Measurements from ENCODE around the gene DCC.

DCC gene

DNA sequence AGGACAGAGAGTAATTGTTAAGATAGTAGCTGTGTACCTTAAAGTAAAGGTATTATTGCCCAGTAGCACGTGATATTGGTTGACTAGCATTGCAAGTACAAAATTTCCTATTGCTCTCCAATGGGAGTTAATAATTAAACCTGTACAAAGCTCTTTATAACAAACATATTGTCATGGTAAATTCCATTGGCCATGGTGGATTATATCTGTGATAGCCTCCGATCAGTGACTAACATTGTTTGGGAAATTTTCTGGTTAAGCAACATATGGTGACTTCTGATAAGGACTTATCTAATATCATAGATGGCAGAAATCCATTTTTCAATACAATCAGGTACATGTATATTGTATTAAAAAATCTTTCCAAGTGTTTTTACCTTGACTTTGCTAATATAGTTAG, 360.8 kb downstream of the DCC start:
- no peak for DNase-seq

DNA sequence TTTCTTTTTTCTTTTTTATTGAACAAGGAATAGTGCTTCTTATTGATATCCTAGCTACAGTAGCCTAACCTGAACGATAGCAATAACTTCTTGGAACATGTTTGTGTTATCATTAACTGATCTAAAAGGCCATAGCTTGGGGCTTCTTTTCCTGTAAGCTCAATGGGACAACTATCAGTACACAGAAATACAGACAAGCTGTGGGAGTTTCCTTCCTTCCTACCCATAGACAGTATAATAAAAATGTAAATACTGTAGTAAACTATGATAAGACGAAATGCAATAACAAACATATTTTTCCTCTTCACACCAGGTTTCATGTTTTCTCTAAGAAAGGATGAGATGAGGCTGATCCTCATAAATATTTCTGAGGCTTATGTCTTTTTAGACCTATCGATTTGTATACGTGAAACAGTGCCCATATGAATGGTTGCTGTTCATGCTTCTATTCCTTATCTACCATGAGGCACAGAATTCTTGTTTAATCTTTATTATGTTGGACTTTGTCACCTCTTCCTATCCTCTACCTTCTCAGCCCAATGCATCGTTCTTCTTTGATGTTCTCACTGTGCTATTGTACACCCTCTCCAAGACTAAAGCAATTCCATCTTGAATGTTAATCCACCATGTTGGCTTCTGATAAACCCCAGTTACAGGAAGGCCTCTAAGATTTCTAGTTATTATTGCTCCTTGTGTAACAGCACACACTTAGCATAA, 361.4 kb downstream of the DCC start:
- no peak for DNase-seq

DNA sequence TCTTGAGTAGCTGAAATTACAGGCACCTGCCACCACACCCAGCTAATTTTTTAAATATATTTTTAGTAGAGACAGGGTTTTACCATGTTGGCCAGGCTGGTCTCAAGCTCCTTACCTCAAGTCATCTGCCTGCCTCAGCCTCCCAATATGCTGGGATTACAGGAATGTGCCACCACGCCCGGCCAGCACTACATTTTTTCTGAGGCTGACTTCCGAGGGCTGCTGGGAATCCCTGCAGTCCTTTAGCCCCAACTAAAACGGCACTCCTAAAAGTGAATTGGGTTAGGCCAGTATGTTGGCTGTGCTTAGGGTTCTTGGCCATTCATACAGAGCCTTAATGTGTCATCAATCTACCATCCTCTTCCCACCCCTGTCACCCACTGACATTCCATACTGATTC, 375.4 kb downstream of the DCC start:
- no peak for DNase-seq

DNA sequence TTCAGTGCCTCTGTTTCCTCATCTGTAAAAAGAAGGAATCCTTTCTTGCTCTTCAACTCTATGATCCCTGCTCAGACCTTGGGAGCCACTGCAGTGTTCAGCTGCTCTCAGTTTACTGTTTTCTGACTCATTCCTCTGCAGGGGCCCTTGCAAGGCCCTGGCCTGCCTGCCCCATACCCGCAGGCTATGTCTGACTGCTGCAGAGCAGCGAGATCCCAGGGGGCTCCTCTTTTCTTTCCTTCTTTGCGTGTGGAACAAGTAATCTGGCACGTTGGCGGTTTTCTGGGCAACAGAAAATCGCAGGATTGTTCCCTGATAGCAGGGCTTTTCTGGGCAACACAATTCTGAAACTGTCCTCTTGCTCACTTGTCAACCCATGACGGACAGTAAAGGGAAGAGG, 376.0 kb downstream of the DCC start:
- DNase-seq, result no peak

DNA sequence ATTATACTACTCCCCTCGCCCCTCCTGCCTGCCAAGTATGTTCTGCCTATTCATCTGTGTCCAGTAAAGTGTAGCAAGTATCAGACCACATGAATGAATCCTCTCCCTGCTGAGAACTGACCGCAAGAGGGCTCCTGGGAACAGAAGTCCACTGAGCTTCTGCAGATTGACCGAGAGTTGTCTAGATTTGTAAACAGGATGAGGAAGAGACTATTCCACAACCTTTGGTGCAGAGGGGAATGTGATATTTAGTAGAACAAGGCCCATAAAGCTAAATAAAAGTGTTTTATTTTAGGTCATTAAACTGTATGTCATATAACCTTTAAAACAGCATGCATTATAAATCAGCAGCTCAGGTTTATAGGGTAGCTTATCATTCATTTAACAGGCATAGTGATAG, 377.0 kb downstream of the DCC start:
- DNase-seq, result peak in 1 of 2 experiments; percentile 46

DNA sequence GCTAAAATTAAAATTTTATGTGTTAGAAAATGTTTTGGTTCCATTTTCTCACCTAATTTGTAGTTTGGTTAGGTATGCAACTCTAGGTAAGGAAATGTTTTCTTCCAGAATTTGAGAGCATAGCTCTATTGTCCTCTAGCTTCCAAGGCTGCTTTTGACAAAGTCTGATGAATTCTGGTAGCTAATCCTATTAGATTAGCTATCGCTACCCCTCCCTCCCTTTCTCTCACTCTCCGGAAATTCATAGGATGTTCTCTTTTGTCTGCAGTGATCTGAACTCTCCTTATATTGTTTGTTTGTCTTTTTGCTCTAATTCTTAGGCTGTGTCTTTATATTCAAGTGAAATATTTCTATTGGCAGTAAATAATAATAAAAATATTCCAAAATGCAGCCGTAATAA, 382.9 kb downstream of the DCC start:
- DNase-seq, result no peak

DNA sequence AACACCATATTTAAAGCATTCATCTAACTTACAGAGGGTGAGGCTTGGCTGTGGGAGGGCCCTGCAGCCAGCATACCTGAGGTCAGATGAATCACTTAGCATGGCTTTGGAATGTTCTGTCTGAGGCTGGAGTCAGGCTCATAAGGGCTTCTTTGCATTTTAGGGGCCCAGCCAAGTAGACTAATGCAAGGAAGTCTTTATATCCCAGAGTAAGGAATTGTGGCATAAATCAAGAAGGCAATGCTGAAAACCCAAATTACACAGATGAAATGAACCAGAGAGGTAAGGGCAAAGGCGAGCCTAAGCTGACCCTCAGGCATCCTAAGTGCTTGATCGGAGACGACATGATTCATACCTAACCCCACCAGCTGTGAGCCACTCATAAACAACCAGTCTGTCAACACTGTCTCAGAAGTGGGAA, 383.6 kb downstream of the DCC start:
- DNase-seq, result no peak

DNA sequence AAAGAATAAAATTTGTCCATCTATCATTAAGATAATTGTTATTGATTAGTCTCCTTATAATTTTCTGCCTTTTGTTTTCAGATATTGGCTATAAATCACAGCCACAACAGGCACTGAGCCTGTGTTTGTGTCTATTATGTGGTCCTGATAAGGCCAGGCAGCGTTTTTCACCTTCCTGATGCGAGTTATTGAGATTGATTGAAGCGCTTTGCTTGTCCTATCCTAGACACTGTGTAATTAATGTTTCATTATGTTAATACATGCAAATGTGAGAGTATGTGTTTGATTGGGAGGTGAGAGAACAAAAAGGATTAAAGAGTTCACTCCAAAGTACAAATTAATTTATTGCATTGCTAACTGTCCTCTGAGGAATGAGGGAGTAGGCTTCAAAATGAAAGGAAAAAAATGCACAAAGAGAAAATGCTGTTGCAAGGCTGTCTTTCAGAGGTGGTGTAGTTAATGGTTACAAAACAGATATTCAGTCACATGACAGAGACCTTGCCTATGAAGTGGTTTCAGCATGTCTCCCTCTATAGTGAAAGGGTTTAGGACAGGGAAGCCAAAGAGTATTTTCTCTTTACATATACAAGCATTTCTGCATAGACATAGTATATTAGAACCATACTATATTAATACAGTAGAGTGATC, 391.1 kb downstream of the DCC start:
- no peak for DNase-seq

DNA sequence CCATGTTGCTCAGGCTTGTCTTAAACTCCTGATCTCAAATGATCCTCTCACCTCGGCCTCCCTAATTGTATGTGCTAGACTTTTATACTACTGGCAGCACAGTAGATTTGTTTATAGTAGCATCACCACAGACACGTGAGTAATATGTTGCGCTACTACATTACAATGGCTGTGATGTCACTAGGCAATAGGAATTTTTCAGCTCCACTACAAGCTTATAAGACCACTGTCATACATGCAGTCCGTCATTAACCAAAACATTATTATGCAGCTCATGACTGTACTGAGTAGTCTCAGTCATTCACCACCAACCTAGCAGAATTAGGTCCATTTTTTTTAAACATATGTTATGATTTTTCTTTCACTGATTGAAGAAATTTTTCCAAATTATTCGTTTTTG, 398.9 kb downstream of the DCC start:
- no peak for DNase-seq

DNA sequence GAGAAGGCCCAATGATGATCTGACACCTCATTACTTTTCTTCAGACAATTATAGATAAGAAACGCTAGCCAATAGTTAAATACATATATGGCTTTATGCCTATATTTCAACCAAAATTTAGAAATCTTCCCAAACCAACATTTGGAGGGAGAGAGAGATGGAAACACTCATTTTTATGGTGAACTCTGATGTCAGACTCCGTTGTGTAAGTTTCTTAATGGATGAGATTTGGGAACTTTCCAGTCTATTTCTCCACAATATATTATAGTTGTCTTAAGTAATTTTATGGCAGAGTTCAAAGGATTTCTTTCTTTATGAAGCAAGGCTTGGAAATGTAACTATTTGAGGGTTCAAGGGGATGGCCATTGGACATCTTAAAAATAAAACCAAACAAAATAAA, 407.0 kb downstream of the DCC start:
- DNase-seq, result no peak

DNA sequence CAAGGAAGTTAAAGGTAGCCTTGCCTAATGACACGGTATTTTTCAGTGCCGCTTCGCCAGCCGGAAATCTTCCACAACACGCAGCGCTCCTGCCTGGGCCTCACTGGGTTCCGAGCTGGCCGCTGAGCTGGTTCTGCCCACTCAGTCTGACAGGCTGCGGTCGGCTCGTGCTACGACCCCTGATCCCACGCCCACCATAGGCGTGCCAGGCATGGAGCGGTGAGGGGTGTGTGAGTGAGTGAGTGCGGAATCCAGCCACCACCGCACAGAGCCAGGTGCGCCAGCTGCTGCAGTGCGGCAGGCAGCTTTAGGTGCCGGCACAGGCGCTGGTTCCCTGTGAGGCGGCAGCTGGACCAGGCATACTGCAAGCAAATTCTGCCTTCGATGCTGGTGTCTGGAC, 407.9 kb downstream of the DCC start:
- no peak for DNase-seq

DNA sequence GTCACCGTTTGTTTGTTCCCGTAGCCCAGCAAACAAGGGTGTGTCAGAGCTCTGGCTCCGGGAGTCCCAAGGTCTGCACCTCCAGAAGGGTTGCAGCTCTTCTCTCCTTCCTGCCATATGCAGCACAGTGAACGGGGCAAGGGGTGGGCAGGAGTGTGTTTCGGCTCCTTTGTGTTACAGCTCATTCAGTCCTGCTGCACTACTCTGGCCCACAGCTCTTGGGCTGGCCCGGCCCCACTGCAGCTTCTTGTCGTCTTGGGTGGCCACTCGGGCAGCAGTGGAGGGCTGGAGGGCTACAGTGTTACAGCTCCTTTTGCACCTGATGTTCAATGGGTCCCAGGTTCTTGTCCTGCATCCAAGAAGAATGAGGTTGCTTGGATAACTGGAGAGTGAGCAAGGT, 408.3 kb downstream of the DCC start:
- no peak for DNase-seq

DNA sequence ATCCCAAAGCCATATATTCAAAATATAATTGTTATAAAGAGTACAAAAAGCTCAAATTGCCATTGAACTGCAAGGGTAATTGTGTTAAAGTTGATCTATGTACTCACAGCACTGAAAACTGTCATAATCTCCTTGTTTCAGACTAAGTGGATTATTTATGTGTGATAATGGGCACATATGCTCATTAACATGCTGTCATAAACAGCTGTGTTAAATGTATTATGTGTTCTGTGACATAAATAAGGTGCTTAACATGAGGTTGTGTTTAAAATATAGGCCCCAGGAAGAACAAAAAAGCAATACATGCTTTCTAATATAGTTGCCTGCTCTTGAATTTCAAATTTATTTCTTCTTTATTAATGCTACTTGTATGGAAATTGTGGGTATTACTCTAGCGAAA, 409.5 kb downstream of the DCC start:
- peak in 1 of 2 experiments; percentile 57 for DNase-seq

DNA sequence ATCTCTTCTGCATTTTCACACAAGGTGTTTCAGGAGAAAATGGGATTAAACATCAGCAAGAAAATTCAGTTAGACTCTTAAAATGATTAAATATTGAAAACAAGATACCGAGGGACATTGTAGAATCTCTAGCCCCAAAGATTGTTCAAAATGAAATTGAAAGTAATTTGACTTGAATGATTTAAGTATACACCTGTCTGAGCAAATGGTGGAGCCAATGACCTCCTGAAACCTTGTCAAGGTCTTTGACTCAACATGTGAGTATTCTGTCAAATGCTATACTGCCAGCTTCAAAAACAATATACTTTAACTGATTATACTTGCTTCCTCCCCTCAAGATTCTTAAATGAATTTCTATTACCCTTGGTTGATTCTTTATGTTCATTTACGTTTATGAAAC, 411.0 kb downstream of the DCC start:
- no peak for DNase-seq

DNA sequence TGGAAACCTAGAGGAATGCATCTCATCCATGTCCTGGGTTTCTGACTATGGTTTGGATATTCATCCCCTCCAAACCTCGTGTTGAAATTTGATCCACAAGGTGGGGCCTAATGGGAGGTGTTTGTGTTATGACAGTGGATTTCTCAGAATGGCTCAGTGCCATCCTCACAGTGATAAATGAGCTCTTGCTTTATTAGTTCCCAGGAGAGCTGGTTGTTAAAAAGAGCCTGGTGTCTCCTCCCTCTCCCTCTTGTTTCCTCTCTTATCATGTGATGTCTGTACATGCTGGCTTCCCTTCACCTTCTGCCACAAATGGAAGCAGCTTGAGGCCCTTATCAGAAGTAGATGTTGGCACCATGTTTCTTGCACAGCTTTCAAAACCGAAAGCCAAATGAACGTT, 424.3 kb downstream of the DCC start:
- peak; percentile 55 to 69 for DNase-seq

DNA sequence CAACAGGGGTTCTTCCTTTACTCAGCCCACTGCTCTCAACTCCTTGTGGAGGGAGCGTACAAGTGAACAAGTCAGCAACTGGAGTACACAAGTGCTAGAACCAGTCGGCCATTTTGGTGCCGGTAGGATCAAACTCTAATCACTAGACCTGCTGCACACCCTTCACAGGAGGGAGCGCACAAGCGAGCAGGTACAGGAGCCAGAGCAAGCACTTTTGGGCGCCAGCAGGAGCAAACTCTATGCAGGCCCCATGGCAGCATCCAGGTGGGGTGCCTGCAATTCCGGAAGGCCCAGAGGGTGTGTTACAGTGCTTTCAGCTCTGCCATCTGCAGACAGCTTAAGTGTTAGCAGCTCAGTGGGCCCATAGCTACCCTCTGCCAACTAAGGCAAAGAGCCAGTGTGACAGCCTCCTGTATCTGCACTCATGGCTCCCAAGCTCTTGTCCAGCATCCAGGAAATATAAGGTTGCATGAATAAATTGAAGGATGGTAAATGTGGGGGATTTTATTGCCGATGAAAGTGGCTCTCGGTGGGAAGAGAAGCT, 426.1 kb downstream of the DCC start:
- DNase-seq, result no peak

DNA sequence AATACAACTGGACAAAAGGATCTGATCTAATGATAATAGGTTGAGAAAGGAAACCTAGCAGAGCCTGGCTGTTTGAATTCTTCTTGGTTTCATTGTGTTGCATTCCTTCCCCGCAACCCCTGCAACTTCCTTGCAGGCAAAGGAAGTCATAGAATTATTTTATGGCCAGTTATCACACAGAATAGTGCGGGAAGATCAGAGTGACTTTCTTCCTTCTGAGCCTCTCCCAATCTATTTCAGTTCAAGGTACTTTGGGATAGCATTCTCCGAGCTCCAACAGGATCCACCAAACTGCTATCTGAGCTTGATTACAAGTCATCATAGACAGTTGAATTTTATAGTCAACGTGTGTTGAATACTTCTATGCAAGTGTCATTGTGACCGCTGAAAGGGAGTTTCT, 441.1 kb downstream of the DCC start:
- no peak for DNase-seq

DNA sequence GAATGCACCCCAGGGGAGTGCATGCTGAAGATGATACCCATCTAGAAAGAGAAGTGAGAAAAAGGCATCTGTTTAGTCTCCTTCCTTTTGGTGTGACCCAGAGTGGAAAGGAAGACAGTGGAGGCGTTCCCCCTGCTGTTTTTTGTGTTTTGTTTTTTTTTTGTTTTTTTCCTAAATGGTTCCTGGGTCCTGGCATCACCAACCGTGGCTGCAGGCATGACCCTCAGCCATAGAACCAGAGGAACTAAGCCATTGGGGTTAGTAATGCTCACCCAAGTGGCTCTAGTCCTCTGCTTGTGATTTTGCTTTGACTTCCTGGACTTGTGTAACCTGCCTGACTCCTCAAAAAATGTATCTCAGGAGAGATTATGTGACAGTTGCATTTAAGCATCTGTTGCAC, 451.3 kb downstream of the DCC start:
- no peak for DNase-seq

DNA sequence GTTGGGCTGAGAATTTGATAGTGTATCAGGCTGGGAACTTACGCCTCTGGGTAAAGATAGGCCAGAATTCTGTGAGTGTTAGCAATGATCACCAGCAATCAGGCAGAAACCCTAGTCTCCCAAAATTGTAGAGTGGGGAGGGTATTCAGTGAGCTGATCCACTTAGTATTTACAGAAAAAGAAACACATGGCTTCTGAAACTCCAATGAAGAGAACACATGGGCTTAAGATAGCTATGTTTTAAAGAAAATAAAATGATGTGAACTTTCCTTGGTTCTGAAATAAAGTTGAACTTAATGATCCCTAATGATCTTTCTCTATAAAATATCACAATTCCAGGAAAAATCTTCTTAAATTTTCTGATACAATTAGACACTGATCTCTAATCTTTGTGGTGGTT, 472.8 kb downstream of the DCC start:
- DNase-seq, result no peak

DNA sequence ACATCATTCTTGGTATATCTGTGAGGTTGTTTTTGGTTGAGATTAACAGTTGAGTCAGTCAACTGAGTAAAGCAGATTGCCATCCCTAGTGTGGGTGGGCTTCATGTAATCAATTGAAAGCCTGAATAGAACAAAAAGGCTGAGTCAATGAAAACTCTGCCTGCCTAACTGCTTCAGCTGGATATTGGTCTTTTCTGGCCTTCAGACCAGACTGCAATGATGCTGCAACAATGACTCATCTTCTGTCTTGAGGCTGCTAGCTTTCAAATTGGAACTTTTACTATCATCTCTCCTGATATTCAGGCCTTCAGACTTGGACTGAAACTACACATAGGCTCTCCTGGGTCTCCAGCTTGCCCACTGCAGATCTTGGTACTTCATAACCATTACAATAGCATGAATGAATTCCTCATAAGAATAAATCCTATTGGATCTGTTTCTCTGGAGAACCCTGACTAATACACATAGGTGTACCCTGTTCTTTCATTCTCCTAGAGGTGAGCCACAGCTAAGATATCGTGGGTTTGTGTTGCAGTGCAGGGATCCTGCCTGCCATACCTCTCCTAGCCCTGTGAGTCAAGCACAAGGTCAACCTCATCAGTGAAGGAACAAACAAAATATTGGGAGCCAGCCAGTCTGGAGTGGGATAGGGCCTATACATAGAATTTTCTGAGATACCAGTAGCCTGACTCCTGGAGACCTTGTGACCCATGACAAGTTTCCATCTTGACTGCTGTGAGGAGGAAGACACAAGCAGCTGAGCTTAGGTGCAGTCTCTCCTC, 473.8 kb downstream of the DCC start:
- no peak for DNase-seq

DNA sequence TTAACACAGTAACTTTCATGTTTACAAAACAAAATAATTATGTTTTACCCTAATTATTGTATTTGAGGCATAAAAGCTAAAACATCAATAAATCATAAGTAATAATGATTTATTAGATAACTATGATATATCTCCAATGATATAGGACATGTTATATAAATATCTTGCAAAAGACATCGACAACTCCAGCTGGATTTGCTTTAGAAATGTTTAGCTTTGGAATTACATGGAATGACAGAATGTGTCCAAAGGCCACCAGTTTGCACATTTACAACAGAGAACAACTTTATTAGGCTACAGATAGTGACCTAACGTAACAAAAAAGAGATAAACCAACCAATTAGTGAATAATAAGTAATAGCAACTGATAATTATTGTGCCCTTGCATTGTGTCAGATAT, 475.7 kb downstream of the DCC start:
- no peak for DNase-seq

DNA sequence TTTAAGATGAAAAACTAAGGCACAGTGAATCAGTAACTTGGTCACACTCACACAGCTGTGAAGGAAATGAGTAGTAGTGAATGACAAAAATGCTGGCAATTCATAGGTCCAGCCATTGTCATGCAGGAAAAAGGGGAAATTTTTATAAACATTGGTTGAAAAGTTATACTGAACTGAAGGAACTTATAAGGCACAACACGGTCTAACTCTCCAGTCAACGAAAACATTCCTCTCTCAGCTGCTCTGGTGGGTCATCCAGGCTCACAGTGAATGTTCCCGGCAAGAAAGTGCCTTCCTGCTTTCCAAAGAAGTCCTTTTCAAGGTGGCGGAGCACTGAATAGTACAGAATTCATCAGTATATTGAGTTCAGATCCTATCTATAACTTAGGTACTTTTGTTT, 476.1 kb downstream of the DCC start:
- no peak for DNase-seq

DNA sequence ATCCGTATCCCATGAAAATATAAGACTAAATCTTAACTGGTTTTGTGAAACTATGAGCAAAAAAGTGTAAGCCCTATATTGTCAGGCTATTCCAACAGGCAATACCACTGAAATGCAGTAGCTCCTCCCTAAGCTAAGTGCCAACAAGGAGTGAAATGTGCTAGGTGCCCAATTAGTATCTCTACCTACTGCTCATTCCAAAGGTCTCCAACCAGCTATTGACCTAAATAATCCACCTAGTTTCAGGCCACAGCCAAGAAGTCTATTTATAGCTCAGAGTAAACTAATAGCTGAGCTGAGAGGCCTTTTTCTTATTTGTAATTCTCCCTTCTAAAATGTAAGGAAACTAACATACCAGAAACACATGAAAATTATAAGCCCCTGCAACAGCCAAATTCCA, 482.2 kb downstream of the DCC start:
- DNase-seq, result no peak

DNA sequence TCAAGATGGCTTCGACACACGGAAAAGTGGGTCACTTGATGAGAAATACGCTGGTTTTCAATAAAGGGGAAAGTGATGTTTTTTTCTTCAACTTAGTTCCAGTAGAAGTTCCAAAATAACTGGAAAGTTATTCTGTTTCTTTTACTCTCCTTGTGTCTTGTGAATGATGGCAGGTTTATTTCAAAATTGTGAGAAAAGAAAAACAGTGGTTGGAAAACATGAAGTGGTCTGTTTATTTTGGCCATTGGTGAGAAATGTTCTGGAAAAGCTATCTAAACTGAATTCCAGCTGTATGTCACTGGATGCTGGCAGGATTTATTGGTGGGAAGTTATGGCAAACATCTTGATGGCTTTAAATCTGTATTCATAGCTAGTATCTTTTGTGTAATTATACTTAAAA, 484.1 kb downstream of the DCC start:
- DNase-seq, result no peak
